Motor neuron (in vitro differentiated cells): ENCODE data around the gene TGM2. TPM values are rescaled to one million over a fixed set of nuclear protein-coding genes. Genes with fewer than 3 reads are reported as not detected.

Experiments
- ATAC-seq, 8 experiments: fragments of 200-7000 bp; cut with Tn5 transposase; replicated peaks in 6 of 8; 2 replicates each; pipeline ENCODE4 v1.8.0; 2021; ENCODE audit warnings: mild to moderate bottlenecking in 8 of 8, moderate library complexity in 8 of 8
- H3K27ac ChIP-seq, 2 donors: fragments of 250-450 bp; sonication (Bioruptor Pico); 2 replicates each; pipeline ENCODE4 v1.9.0; 2021; ENCODE audit warnings: antibody characterized with exemption in 2 of 2, mild to moderate bottlenecking in 2 of 2, moderate library complexity in 1 of 2
- H3K4me1 ChIP-seq, 2 donors: fragments of 250-450 bp; sonication (Bioruptor Pico); replicated peaks in 1 of 2; 2 replicates each; pipeline ENCODE4 v1.6.1; 2021; ENCODE audit warnings: antibody characterized with exemption in 2 of 2, mild to moderate bottlenecking in 2 of 2, moderate library complexity in 1 of 2
- H3K4me3 ChIP-seq, 5 donors: fragments of 250-450 bp; sonication (Bioruptor Pico); 2 replicates each; pipeline ENCODE4 v1.9.0; 2021; ENCODE audit warnings: antibody characterized with exemption in 5 of 5, mild to moderate bottlenecking in 5 of 5, moderate library complexity in 4 of 5
- WGBS, 10 experiments: fragments of 450-650 bp; shearing (Covaris generic); methylation state at CpG; one replicate each; pipeline ENCODE4 v1.0.0; 2022; 5-methylcytosine and 5-hydroxymethylcytosine counted together
- in situ Hi-C, 9 experiments: fragments of 400-800 bp; cut with MboI; loops; one replicate each; pipeline ENCODE4 v1.15.0; 2021; ENCODE audit warnings: low sequenced_read_pairs in 9 of 9, low pct_unique_long_range_greater_than_20kb in 2 of 9; ENCODE audit not compliant: unreplicated experiment in 9 of 9
- total RNA-seq, 8 experiments: library from RNA; unstranded; fragments of 300-600 nt; gene quantifications; 2 replicates each; pipeline versions ENCODE4 v1.2.3 to v1.2.4, GENCODE V29; 2022

Gene TGM2
- total RNA-seq, 8 experiments from 2014 or later = 0.05 to 7.1 (median 0.68) TPM

GRCh38 chr20:38141889-38142494 lies 23.1 kb downstream of the TGM2 start:
- peaks cover 8 to 19% of the 10 kb centered on the region in 2 donors for H3K4me1 ChIP-seq
- no peak for ATAC-seq
- no peak overlapping the region for H3K4me3 ChIP-seq
- 93 to 100% (median 100%) methylated on average over 1 to 5 of the region's 16 CpGs; no CpG with 5 or more reads in 7 of the 10 experiments for WGBS, 10 experiments
- H3K27ac ChIP-seq = no peak overlapping the region
- in situ Hi-C loops = no loop called here

- in situ Hi-C loops = no loop called here
- ATAC-seq = no peak
- WGBS, 10 experiments = 55 to 76% (median 56%) methylated on average over 5 to 7 of the region's 23 CpGs; no CpG with 5 or more reads in 7 of the 10 experiments
- peaks cover 5 to 15% of the 10 kb centered on the region in 2 donors for H3K4me1 ChIP-seq
- no peak overlapping the region for H3K27ac ChIP-seq
- no peak overlapping the region for H3K4me3 ChIP-seq
These were observed 23.7 kb downstream of the TGM2 start for GRCh38 chr20:38141204-38141888.

- Histone ChIP-seq H3K4me1 (peaks cover 5 to 15% of the 10 kb centered on the region in 2 donors), H3K4me3 (no peak overlapping the region), H3K27ac (no peak overlapping the region)
- in situ Hi-C loops = no loop called here
- WGBS, 10 experiments = 13 to 100% (median 74%) methylated on average over 1 to 9 of the region's 12 CpGs; no CpG with 5 or more reads in 1 of the 10 experiments
- peak in 3 of 8 experiments; percentile 59 to 86 (median 82) for ATAC-seq
These were observed 24.9 kb downstream of the TGM2 start for GRCh38 chr20:38139977-38140753.

GRCh38 chr20:38139156-38139912 lies 25.7 kb downstream of the TGM2 start:
- Histone ChIP-seq H3K4me1 (peaks cover 5 to 15% of the 10 kb centered on the region in 2 donors), H3K4me3 (no peak overlapping the region), H3K27ac (no peak overlapping the region)
- in situ Hi-C loops = no loop called here
- ATAC-seq = no peak
- WGBS, 10 experiments = 60 to 100% (median 91%) methylated on average over 1 to 13 of the region's 25 CpGs; no CpG with 5 or more reads in 2 of the 10 experiments

GRCh38 chr20:38138086-38138778 lies 26.8 kb downstream of the TGM2 start:
- no peak for ATAC-seq
- Histone ChIP-seq H3K27ac (no peak overlapping the region), H3K4me1 (peaks cover 5 to 7% of the 10 kb centered on the region in 2 donors), H3K4me3 (no peak overlapping the region)
- 46 to 100% (median 88%) methylated on average over 1 to 13 of the region's 15 CpGs for WGBS, 10 experiments
- in situ Hi-C loops = no loop called here

GRCh38 chr20:38137441-38138037 lies 27.5 kb downstream of the TGM2 start:
- H3K4me3 ChIP-seq = no peak overlapping the region
- no peak for ATAC-seq
- in situ Hi-C loops = no loop called here
- 83 to 100% (median 86%) methylated on average over 1 to 8 of the region's 11 CpGs; no CpG with 5 or more reads in 2 of the 10 experiments for WGBS, 10 experiments
- H3K4me1 ChIP-seq = peaks cover under 1% of the 10 kb centered on the region in 2 donors
- H3K27ac ChIP-seq = no peak overlapping the region

- Histone ChIP-seq H3K4me3 (no peak overlapping the region), H3K4me1 (no peaks in the 10 kb centered on the region), H3K27ac (no peak overlapping the region)
- WGBS, 10 experiments = 75 to 100% (median 100%) methylated on average over 1 to 4 of the region's 14 CpGs; no CpG with 5 or more reads in 5 of the 10 experiments
- ATAC-seq = no peak
- in situ Hi-C loops = no loop called here
These were observed 28.4 kb downstream of the TGM2 start for GRCh38 chr20:38136421-38137245.

GRCh38 chr20:38135651-38136420 lies 29.2 kb downstream of the TGM2 start:
- in situ Hi-C loops = no loop called here
- H3K4me3 ChIP-seq = no peak overlapping the region
- H3K4me1 ChIP-seq = no peaks in the 10 kb centered on the region
- no peak for ATAC-seq
- 40 to 100% (median 80%) methylated on average over 1 to 10 of the region's 28 CpGs; no CpG with 5 or more reads in 5 of the 10 experiments for WGBS, 10 experiments
- H3K27ac ChIP-seq = no peak overlapping the region

GRCh38 chr20:38135271-38135650 lies 29.8 kb downstream of the TGM2 start:
- ATAC-seq = no peak
- no peak overlapping the region for H3K27ac ChIP-seq
- no peaks in the 10 kb centered on the region for H3K4me1 ChIP-seq
- WGBS, 10 experiments = 70 to 80% methylated on average over 2 of the region's 7 CpGs; no CpG with 5 or more reads in 8 of the 10 experiments
- in situ Hi-C loops = no loop called here
- no peak overlapping the region for H3K4me3 ChIP-seq

GRCh38 chr20:38134427-38135270 lies 30.4 kb downstream of the TGM2 start:
- in situ Hi-C loops = no loop called here
- ATAC-seq = peak in 2 of 8 experiments; percentile 35 to 40
- Histone ChIP-seq H3K4me3 (no peak overlapping the region), H3K27ac (no peak overlapping the region), H3K4me1 (no peaks in the 10 kb centered on the region)
- 53 to 83% (median 79%) methylated on average over 1 to 6 of the region's 9 CpGs; no CpG with 5 or more reads in 5 of the 10 experiments for WGBS, 10 experiments
